MM.1S (cell line): ENCODE measurements around the gene KRT28.

ENCODE experiments used
- DNase-seq: peaks from one replicate; pipeline ENCODE4 v3.0.0-alpha.2; 2015
- H2AFZ ChIP-seq: fragments of 300-600 bp; sonication (generic); 2 replicates; pipeline ENCODE4 v1.6.0; 2016; ENCODE audit warnings: antibody characterized with exemption, low read length
- H3F3A ChIP-seq: fragments of 300-600 bp; sonication (generic); 2 replicates; pipeline ENCODE4 v1.6.1; 2016; ENCODE audit warnings: mild to moderate bottlenecking, antibody characterized with exemption, low read length, moderate library complexity, mixed read lengths; ENCODE audit not compliant: insufficient read depth
- H3K27ac ChIP-seq: fragments of 300-600 bp; sonication (generic); 2 replicates; pipeline ENCODE4 v1.5.1; 2016; ENCODE audit warnings: mild to moderate bottlenecking, low read length
- H3K27me3 ChIP-seq: fragments of 300-600 bp; sonication (generic); replicated peaks from 2 replicates; pipeline ENCODE4 v1.6.0; 2016; ENCODE audit warnings: low read length; ENCODE audit not compliant: insufficient read depth
- H3K36me3 ChIP-seq: fragments of 300-600 bp; sonication (generic); replicated peaks from 2 replicates; pipeline ENCODE4 v1.6.1; 2016; ENCODE audit warnings: mild to moderate bottlenecking, low read length, mixed read lengths; ENCODE audit not compliant: insufficient read depth
- H3K4me1 ChIP-seq: fragments of 300-600 bp; sonication (generic); 2 replicates; pipeline ENCODE4 v1.6.1; 2016; ENCODE audit warnings: low read length, mixed read lengths
- H3K4me2 ChIP-seq: fragments of 300-600 bp; sonication (generic); 2 replicates; pipeline ENCODE4 v1.6.0; 2016; ENCODE audit warnings: low read depth, low read length
- H3K4me3 ChIP-seq: fragments of 300-600 bp; sonication (generic); 2 replicates; pipeline ENCODE4 v1.5.1; 2016; ENCODE audit warnings: low read length, mixed read lengths
- H3K79me2 ChIP-seq: fragments of 300-600 bp; sonication (generic); 2 replicates; pipeline ENCODE4 v1.6.1; 2016; ENCODE audit warnings: mixed run types, low read length, mixed read lengths
- H3K9ac ChIP-seq: fragments of 300-600 bp; sonication (generic); 2 replicates; pipeline ENCODE4 v1.6.1; 2016; ENCODE audit warnings: low read length, mixed read lengths
- H3K9me2 ChIP-seq: fragments of 300-600 bp; sonication (generic); replicated peaks from 2 replicates; pipeline ENCODE4 v1.6.1; 2016; ENCODE audit warnings: mild to moderate bottlenecking, low read length, mixed read lengths; ENCODE audit not compliant: insufficient read depth
- H3K9me3 ChIP-seq: fragments of 300-600 bp; sonication (generic); replicated peaks from 2 replicates; pipeline ENCODE4 v1.6.1; 2016; ENCODE audit warnings: mild to moderate bottlenecking, low read length, mixed read lengths; ENCODE audit not compliant: insufficient read depth
- H4K20me1 ChIP-seq: fragments of 300-600 bp; sonication (generic); 2 replicates; pipeline ENCODE4 v1.6.1; 2016; ENCODE audit warnings: mild to moderate bottlenecking, low read length, moderate library complexity, mixed read lengths; ENCODE audit not compliant: insufficient read depth
- CTCF ChIP-seq: fragments of 300-600 bp; sonication (generic); IDR thresholded peaks from 2 replicates; pipeline ENCODE4 v1.5.1; 2016; ENCODE audit warnings: antibody characterized with exemption, low read length, mixed read lengths
- EZH2 ChIP-seq: fragments of 300-600 bp; sonication (generic); optimal IDR thresholded peaks from 2 replicates; pipeline ENCODE3; 2017; ENCODE audit warnings: low read depth, mild to moderate bottlenecking, antibody characterized with exemption, low read length, mixed read lengths
- EZH2phosphoT487 ChIP-seq: fragments of 300-600 bp; sonication (generic); IDR thresholded peaks from 2 replicates; pipeline ENCODE4 v1.6.1; 2018; ENCODE audit warnings: antibody characterized with exemption, low read length

The KRT28 gene

GRCh38 chr17:40812639-40813038 lies 12.9 kb upstream of the KRT28 start:
- no peaks in the 10 kb centered on the region for H3K9me2 ChIP-seq
- no peak overlapping the region for H3K9ac ChIP-seq
- H3K36me3 ChIP-seq: no peaks in the 10 kb centered on the region
- no peaks in the 10 kb centered on the region for H3K9me3 ChIP-seq
- DNase-seq: no peak
- no peaks in the 10 kb centered on the region for H3K4me1 ChIP-seq
- H4K20me1 ChIP-seq: no peaks in the 10 kb centered on the region
- H2AFZ ChIP-seq: no peak overlapping the region
- H3F3A ChIP-seq: no peaks in the 10 kb centered on the region
- H3K79me2 ChIP-seq: peaks cover 4% of the 10 kb centered on the region; the same call in 1 of the 2 replicates
- H3K27ac ChIP-seq: no peak overlapping the region
- no peak for TF ChIP-seq EZH2
- no peak for TF ChIP-seq EZH2phosphoT487
- no peak for TF ChIP-seq CTCF
- H3K27me3 ChIP-seq: no peaks in the 10 kb centered on the region
- H3K4me2 ChIP-seq: no peak overlapping the region
- no peak overlapping the region for H3K4me3 ChIP-seq

GRCh38 chr17:40810494-40810893 lies 10.7 kb upstream of the KRT28 start:
- H3K27ac ChIP-seq: no peak overlapping the region
- no peaks in the 10 kb centered on the region for H3K9me3 ChIP-seq
- H3K4me3 ChIP-seq: no peak overlapping the region
- no peak overlapping the region for H3K4me2 ChIP-seq
- no peaks in the 10 kb centered on the region for H3K27me3 ChIP-seq
- no peaks in the 10 kb centered on the region for H4K20me1 ChIP-seq
- H3K9ac ChIP-seq: no peak overlapping the region
- no peaks in the 10 kb centered on the region for H3K9me2 ChIP-seq
- no peak overlapping the region for H2AFZ ChIP-seq
- TF ChIP-seq EZH2 (no peak), EZH2phosphoT487 (no peak), CTCF (no peak)
- H3K4me1 ChIP-seq: no peaks in the 10 kb centered on the region
- no peaks in the 10 kb centered on the region for H3F3A ChIP-seq
- no peaks in the 10 kb centered on the region for H3K36me3 ChIP-seq
- no peak for DNase-seq
- H3K79me2 ChIP-seq: no peaks in the 10 kb centered on the region

- no peak for TF ChIP-seq CTCF
- TF ChIP-seq EZH2: no peak
- TF ChIP-seq EZH2phosphoT487: no peak
Observed at GRCh38 chr17:40809721-40810421, 10.1 kb upstream of the KRT28 start.

More at GRCh38 chr17:40809721-40810421, 10.1 kb upstream of the KRT28 start:
- Histone ChIP-seq H3K9me3 (no peaks in the 10 kb centered on the region), H3K27me3 (no peaks in the 10 kb centered on the region), H4K20me1 (no peaks in the 10 kb centered on the region), H3K27ac (no peak overlapping the region), H3K9me2 (no peaks in the 10 kb centered on the region), H3F3A (no peaks in the 10 kb centered on the region), H3K4me3 (no peak overlapping the region), H3K4me1 (no peaks in the 10 kb centered on the region), H3K4me2 (no peak overlapping the region), H3K79me2 (no peaks in the 10 kb centered on the region), H3K9ac (no peak overlapping the region), H2AFZ (no peak overlapping the region), H3K36me3 (no peaks in the 10 kb centered on the region)
- DNase-seq: no peak
